ENCODE measurements around the gene AJUBA.

The AJUBA gene

GRCh38 chr14:22932146-22932545 lies 50.2 kb downstream of the AJUBA start:
- no peak for TF ChIP-seq CTCF (conservative IDR thresholded peaks at IDR 0.05; ENCODE audit: low read depth, low read length)
- no peak for DNase-seq (ENCODE audit: low read depth)
- H3K4me3 ChIP-seq (ENCODE audit: low read length), result no peak overlapping the region

- no peak for DNase-seq (ENCODE audit: low read depth)
- H3K4me3 ChIP-seq (ENCODE audit: low read length), result peak overlapping the region; percentile 99
- TF ChIP-seq CTCF (conservative IDR thresholded peaks at IDR 0.05; ENCODE audit: low read depth, low read length), result no peak
Measured at GRCh38 chr14:22929961-22930364, 52.4 kb downstream of the AJUBA start.

GRCh38 chr14:22929104-22929960 lies 53.0 kb downstream of the AJUBA start, which contains the start of gene PRMT5:
Gene PRMT5 (minus strand): TSS chr14:22929376. CDS start chr14:22929361, 15 bp downstream.
- peak; percentile 99 for DNase-seq (ENCODE audit: low read depth)
- no peak for TF ChIP-seq CTCF (conservative IDR thresholded peaks at IDR 0.05; ENCODE audit: low read depth, low read length)
- H3K4me3 ChIP-seq (ENCODE audit: low read length), result peak within 1 kb of the TSS; percentile 99

- no peak for TF ChIP-seq CTCF (conservative IDR thresholded peaks at IDR 0.05; ENCODE audit: low read depth, low read length)
- H3K4me3 ChIP-seq (ENCODE audit: low read length), result peak overlapping the region; percentile 99
- no peak for DNase-seq (ENCODE audit: low read depth)
Measured at GRCh38 chr14:22928237-22929103, 53.9 kb downstream of the AJUBA start.

GRCh38 chr14:22926316-22926715 lies 56.0 kb downstream of the AJUBA start:
- DNase-seq (ENCODE audit: low read depth), result no peak
- no peak for TF ChIP-seq CTCF (conservative IDR thresholded peaks at IDR 0.05; ENCODE audit: low read depth, low read length)
- no peak overlapping the region for H3K4me3 ChIP-seq (ENCODE audit: low read length)

GRCh38 chr14:22925513-22925912 lies 56.8 kb downstream of the AJUBA start:
- no peak for TF ChIP-seq CTCF (conservative IDR thresholded peaks at IDR 0.05; ENCODE audit: low read depth, low read length)
- no peak for DNase-seq (ENCODE audit: low read depth)
- no peak overlapping the region for H3K4me3 ChIP-seq (ENCODE audit: low read length)
